Stimulated activated CD4-positive, alpha-beta T cell treated with anti-CD3 and anti-CD28 coated beads, Interleukin-15, amount 100 ng/mL, for 1 hour (primary cell): ENCODE measurements around the gene ST6GALNAC5.

Experiments used
- DNase-seq, 2 donors: peaks; one replicate each; pipeline ENCODE4 v3.0.0-alpha.2; 2020; ENCODE audit warnings: low read depth in 1 of 2, low spot score in 1 of 2

Gene ST6GALNAC5

GRCh38 chr1:77039739-77040138 lies 172.5 kb downstream of the ST6GALNAC5 start:
- DNase-seq: no peak

- no peak for DNase-seq
Measured at GRCh38 chr1:77040826-77041225, 173.5 kb downstream of the ST6GALNAC5 start.

GRCh38 chr1:77044133-77044849 lies 177.0 kb downstream of the ST6GALNAC5 start:
- DNase-seq: no peak

- DNase-seq: no peak
Measured at GRCh38 chr1:77047575-77047974, 180.3 kb downstream of the ST6GALNAC5 start.

GRCh38 chr1:77047978-77048614 lies 180.8 kb downstream of the ST6GALNAC5 start:
- DNase-seq: no peak

- no peak for DNase-seq
Measured at GRCh38 chr1:77048615-77049005, 181.3 kb downstream of the ST6GALNAC5 start.

- DNase-seq: no peak
Measured at GRCh38 chr1:77051425-77051824, 184.1 kb downstream of the ST6GALNAC5 start.

- no peak for DNase-seq
Measured at GRCh38 chr1:77056525-77056924, 189.2 kb downstream of the ST6GALNAC5 start.

- DNase-seq: no peak
Measured at GRCh38 chr1:77057994-77058585, 190.8 kb downstream of the ST6GALNAC5 start.

- no peak for DNase-seq
Measured at GRCh38 chr1:77060000-77060399, 192.7 kb downstream of the ST6GALNAC5 start.

- DNase-seq: no peak
Measured at GRCh38 chr1:77061162-77061561, 193.9 kb downstream of the ST6GALNAC5 start.

- no peak for DNase-seq
Measured at GRCh38 chr1:77063118-77063517, 195.8 kb downstream of the ST6GALNAC5 start.

- no peak for DNase-seq
Measured at GRCh38 chr1:77064246-77064645, 197.0 kb downstream of the ST6GALNAC5 start.

- no peak for DNase-seq
Measured at GRCh38 chr1:77065693-77066342, 198.5 kb downstream of the ST6GALNAC5 start.

- no peak for DNase-seq
Measured at GRCh38 chr1:77068013-77068412, 200.7 kb downstream of the ST6GALNAC5 start.

GRCh38 chr1:77076759-77077158 lies 209.5 kb downstream of the ST6GALNAC5 start:
- no peak for DNase-seq

GRCh38 chr1:77081834-77082233 lies 214.6 kb downstream of the ST6GALNAC5 start:
- DNase-seq: no peak

- DNase-seq: no peak
Measured at GRCh38 chr1:77084457-77084856, 217.2 kb downstream of the ST6GALNAC5 start.

GRCh38 chr1:77085109-77085508 lies 217.8 kb downstream of the ST6GALNAC5 start:
- DNase-seq: no peak

- DNase-seq: no peak
Measured at GRCh38 chr1:77089756-77090155, 222.5 kb downstream of the ST6GALNAC5 start.

- DNase-seq: no peak
Measured at GRCh38 chr1:77095236-77095635, 228.0 kb downstream of the ST6GALNAC5 start.
